PFSK-1 (cell line): ENCODE measurements around the gene HERPUD2.

Source experiments
- POLR2AphosphoS5 ChIP-seq: IDR thresholded peaks from 2 replicates; pipeline ENCODE4 v1.6.1; 2012; ENCODE audit warnings: low read depth, mild to moderate bottlenecking, control low read depth, low read length, moderate library complexity
- SIN3A ChIP-seq: IDR thresholded peaks from 2 replicates; pipeline ENCODE4 v1.6.1; 2012; ENCODE audit warnings: mild to moderate bottlenecking, low read length, moderate library complexity, borderline replicate concordance; ENCODE audit not compliant: insufficient read depth
- TAF1 ChIP-seq: IDR thresholded peaks from 2 replicates; pipeline ENCODE4 v1.6.1; 2012; ENCODE audit warnings: low read length, control low read depth, borderline replicate concordance; ENCODE audit not compliant: insufficient read depth
- TF ChIP-seq, protein P1 (sequence below), 2 experiments: IDR thresholded peaks; 2 replicates each; pipeline versions ENCODE4 v1.6.1 to v1.8.0; 2011 to 2012; ENCODE audit warnings: low read depth in 2 of 2, low read length in 2 of 2, control low read depth in 1 of 2, inconsistent platforms in 1 of 2, mild to moderate bottlenecking in 1 of 2, moderate library complexity in 1 of 2; ENCODE audit not compliant: insufficient read depth in 1 of 2

DNA sequence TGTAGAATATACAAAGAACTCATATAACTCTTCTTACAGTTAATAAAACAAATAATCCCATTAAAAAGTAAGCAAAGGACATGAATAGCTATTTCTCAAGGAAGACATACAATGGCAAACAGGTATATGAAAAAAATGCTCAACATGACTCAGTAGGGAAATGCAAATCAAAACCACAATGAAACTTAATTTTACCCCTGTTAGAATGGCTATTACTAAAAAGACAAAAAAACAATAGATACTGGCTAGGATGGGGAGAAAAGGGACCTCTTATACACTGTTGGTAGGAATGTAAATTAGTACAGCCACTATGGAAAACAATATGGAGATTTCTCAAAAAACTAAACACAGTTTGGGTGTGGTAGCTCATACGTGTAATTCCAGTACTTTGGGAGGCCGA, 37.8 kb downstream of the HERPUD2 start:
- TF ChIP-seq POLR2AphosphoS5 (no peak), TAF1 (no peak), SIN3A (no peak)
- TF ChIP-seq, protein P1, sequence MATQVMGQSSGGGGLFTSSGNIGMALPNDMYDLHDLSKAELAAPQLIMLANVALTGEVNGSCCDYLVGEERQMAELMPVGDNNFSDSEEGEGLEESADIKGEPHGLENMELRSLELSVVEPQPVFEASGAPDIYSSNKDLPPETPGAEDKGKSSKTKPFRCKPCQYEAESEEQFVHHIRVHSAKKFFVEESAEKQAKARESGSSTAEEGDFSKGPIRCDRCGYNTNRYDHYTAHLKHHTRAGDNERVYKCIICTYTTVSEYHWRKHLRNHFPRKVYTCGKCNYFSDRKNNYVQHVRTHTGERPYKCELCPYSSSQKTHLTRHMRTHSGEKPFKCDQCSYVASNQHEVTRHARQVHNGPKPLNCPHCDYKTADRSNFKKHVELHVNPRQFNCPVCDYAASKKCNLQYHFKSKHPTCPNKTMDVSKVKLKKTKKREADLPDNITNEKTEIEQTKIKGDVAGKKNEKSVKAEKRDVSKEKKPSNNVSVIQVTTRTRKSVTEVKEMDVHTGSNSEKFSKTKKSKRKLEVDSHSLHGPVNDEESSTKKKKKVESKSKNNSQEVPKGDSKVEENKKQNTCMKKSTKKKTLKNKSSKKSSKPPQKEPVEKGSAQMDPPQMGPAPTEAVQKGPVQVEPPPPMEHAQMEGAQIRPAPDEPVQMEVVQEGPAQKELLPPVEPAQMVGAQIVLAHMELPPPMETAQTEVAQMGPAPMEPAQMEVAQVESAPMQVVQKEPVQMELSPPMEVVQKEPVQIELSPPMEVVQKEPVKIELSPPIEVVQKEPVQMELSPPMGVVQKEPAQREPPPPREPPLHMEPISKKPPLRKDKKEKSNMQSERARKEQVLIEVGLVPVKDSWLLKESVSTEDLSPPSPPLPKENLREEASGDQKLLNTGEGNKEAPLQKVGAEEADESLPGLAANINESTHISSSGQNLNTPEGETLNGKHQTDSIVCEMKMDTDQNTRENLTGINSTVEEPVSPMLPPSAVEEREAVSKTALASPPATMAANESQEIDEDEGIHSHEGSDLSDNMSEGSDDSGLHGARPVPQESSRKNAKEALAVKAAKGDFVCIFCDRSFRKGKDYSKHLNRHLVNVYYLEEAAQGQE (IDR thresholded peaks at IDR 0.05; ENCODE audit: insufficient read depth in 1 of 2, low read depth in 2 of 2, low read length in 2 of 2), result no peak
